ENCODE results near the gene RUNDC3A. TPM values are rescaled to one million over a fixed set of nuclear protein-coding genes. Genes with fewer than 3 reads are reported as not detected.

RUNDC3A gene
- total RNA-seq, 1 experiment from 2014 or later, result 0.29 TPM

DNA sequence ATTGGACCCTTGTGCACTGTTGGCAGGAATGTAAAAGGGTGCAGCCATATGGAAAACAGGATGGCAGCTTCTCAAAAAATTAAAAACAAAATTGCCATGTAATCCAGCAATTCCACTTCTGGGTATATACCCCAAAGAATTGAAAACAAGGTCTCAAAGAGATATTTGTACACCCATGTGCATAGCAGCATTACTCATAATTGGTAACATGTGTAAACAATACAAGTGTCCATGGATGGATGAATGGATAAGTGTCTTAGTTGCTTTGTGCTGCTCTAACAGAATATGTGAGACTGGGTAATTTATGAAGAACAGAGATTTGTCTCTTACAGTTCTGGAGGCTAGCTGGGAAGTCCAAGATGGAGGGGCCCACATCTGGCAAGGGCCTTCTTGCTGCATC, 3.8 kb upstream of the RUNDC3A start:
- no peaks in the 10 kb centered on the region for H3K36me3 ChIP-seq (ENCODE audit: low read depth, low read length)
- H3K4me3 ChIP-seq (ENCODE audit: low read length), result no peak overlapping the region
- intact Hi-C loops (cut with micrococcal nuclease), result no loop called here
- H3K9ac ChIP-seq (ENCODE audit: low read length), result no peak overlapping the region
- H2AFZ ChIP-seq (ENCODE audit: low read length), result no peak overlapping the region
- ATAC-seq (no peak), DNase-seq (no peak)
- H3K27me3 ChIP-seq (ENCODE audit: low read length), result no peaks in the 10 kb centered on the region
- H3K4me2 ChIP-seq (ENCODE audit: low read length), result no peak overlapping the region
- H4K20me1 ChIP-seq (ENCODE audit: low read length), result no peaks in the 10 kb centered on the region
- CTCF ChIA-PET, result no interaction called here
- POLR2A ChIA-PET (ENCODE audit: unreplicated experiment), result no interaction called here
- H3K79me2 ChIP-seq (ENCODE audit: low read length), result no peaks in the 10 kb centered on the region
- no peaks in the 10 kb centered on the region for H3F3A ChIP-seq (ENCODE audit: low read length, unreplicated experiment)
- peaks cover 9% of the 10 kb centered on the region for H3K4me1 ChIP-seq (ENCODE audit: insufficient read depth, low read length)
- H3K27ac ChIP-seq (ENCODE audit: low read length), result no peak overlapping the region
- TF ChIP-seq EZH2 (IDR thresholded peaks at IDR 0.05; ENCODE audit: low read length, unreplicated experiment), result no peak
- TF ChIP-seq, protein P1, sequence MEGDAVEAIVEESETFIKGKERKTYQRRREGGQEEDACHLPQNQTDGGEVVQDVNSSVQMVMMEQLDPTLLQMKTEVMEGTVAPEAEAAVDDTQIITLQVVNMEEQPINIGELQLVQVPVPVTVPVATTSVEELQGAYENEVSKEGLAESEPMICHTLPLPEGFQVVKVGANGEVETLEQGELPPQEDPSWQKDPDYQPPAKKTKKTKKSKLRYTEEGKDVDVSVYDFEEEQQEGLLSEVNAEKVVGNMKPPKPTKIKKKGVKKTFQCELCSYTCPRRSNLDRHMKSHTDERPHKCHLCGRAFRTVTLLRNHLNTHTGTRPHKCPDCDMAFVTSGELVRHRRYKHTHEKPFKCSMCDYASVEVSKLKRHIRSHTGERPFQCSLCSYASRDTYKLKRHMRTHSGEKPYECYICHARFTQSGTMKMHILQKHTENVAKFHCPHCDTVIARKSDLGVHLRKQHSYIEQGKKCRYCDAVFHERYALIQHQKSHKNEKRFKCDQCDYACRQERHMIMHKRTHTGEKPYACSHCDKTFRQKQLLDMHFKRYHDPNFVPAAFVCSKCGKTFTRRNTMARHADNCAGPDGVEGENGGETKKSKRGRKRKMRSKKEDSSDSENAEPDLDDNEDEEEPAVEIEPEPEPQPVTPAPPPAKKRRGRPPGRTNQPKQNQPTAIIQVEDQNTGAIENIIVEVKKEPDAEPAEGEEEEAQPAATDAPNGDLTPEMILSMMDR (conservative IDR thresholded peaks at IDR 0.05; ENCODE audit: low read depth, low read length), result no peak
- no peak for TF ChIP-seq EZH2phosphoT487 (IDR thresholded peaks at IDR 0.05; ENCODE audit: borderline replicate concordance, low read length)
- no peaks in the 10 kb centered on the region for H3K9me3 ChIP-seq (ENCODE audit: low read length)
- no peaks in the 10 kb centered on the region for H3K9me2 ChIP-seq (replicated peaks; ENCODE audit: low read length)
- no TSS peak for BruUV-seq (replicated peaks)

DNA sequence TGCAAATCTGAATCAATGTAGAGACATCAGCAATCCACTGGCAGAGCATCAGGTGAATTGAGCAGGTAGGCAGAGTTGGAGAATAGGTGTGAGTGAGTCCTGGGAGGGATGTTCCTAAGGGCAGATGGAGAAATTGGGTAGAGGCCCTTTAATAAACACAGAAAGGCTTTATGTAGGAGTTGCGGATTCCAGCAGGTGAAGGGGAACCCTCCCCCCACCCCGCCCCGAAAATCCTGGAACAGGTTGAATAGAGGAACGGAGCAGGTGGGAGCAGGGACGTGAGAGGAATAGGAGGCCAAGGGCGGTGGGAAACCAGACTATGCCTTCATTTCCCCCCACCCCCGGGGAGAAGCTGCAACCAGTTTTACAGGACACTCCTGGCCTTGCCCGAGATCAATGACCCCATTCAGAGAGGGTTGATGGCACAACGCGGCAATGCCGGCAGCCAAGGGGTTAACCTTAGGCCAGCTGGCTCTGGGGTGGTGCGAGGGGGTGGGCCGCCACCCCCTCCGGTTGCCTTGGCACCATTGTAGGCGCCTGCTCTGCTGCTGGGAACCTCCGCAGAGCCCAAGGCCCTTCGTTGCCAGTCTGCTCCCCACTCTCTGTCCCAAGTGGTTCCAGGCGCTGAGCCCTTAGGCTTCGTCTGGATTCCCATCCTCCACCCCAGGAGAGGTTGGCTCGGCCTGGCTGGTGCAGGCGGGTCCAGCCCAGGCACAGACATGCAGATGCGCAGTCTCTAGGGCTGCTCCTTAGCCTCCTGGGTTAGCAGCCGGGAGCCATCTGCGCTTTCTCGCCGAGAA, 814 bp upstream of the RUNDC3A start:
- Histone ChIP-seq H3K27ac (ENCODE audit: low read length) (no peak overlapping the region), H3K4me3 (ENCODE audit: low read length) (no peak overlapping the region), H3K4me1 (ENCODE audit: insufficient read depth, low read length) (peaks cover 9% of the 10 kb centered on the region), H2AFZ (ENCODE audit: low read length) (no peak overlapping the region), H4K20me1 (ENCODE audit: low read length) (no peaks in the 10 kb centered on the region), H3K27me3 (ENCODE audit: low read length) (no peaks in the 10 kb centered on the region), H3K36me3 (ENCODE audit: low read depth, low read length) (no peaks in the 10 kb centered on the region), H3K9ac (ENCODE audit: low read length) (no peak overlapping the region), H3K79me2 (ENCODE audit: low read length) (no peaks in the 10 kb centered on the region), H3K9me3 (ENCODE audit: low read length) (no peaks in the 10 kb centered on the region), H3K4me2 (ENCODE audit: low read length) (no peak overlapping the region), H3K9me2 (replicated peaks; ENCODE audit: low read length) (no peaks in the 10 kb centered on the region), H3F3A (ENCODE audit: low read length, unreplicated experiment) (no peaks in the 10 kb centered on the region)
- BruUV-seq (replicated peaks), result no TSS peak
- ATAC-seq (peak; percentile 47), DNase-seq (no peak)
- no peak for TF ChIP-seq EZH2 (IDR thresholded peaks at IDR 0.05; ENCODE audit: low read length, unreplicated experiment)
- TF ChIP-seq EZH2phosphoT487 (IDR thresholded peaks at IDR 0.05; ENCODE audit: borderline replicate concordance, low read length), result no peak
- TF ChIP-seq, protein P1 (conservative IDR thresholded peaks at IDR 0.05; ENCODE audit: low read depth, low read length), result no peak
- POLR2A ChIA-PET (ENCODE audit: unreplicated experiment), result no interaction called here
- intact Hi-C loops (cut with micrococcal nuclease), result loop anchor here (2.0 kb wide), 1 partner anchor 37 kb away; the partner anchor contains the start of gene GRN
- CTCF ChIA-PET, result interaction anchor here (0.6 kb wide), 1 partner anchor 58 kb away, joined by 3 read pairs; no protein-coding TSS in a partner anchor

DNA sequence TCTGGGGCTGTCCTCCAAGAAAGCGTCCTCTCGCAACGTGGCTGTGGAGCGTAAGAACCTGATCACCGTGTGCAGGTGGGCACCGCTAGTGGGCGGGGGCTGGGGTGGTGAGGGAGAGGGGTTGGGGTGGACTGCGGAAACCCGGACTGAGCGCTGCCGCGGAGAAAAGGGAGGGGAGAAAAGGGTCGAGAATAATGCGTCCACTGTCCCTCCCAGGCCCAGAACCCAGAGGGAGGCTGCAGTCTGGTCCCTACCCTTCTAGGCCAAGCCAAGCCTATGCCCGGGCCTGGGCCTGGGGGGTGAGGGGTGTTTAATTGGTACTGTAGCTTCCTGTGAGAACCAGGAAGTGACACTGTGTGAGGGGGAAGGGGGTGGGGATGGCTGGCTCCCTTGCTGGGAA, 464 bp downstream of the RUNDC3A start:
- Histone ChIP-seq H3F3A (ENCODE audit: low read length, unreplicated experiment) (no peaks in the 10 kb centered on the region), H4K20me1 (ENCODE audit: low read length) (no peaks in the 10 kb centered on the region), H2AFZ (ENCODE audit: low read length) (no peak overlapping the region), H3K4me3 (ENCODE audit: low read length) (no peak overlapping the region), H3K27ac (ENCODE audit: low read length) (no peak overlapping the region), H3K79me2 (ENCODE audit: low read length) (no peaks in the 10 kb centered on the region), H3K36me3 (ENCODE audit: low read depth, low read length) (no peaks in the 10 kb centered on the region), H3K9me3 (ENCODE audit: low read length) (no peaks in the 10 kb centered on the region), H3K9me2 (replicated peaks; ENCODE audit: low read length) (no peaks in the 10 kb centered on the region), H3K27me3 (ENCODE audit: low read length) (no peaks in the 10 kb centered on the region), H3K4me1 (ENCODE audit: insufficient read depth, low read length) (peaks cover 9% of the 10 kb centered on the region), H3K9ac (ENCODE audit: low read length) (no peak overlapping the region), H3K4me2 (ENCODE audit: low read length) (peak overlapping the region; percentile 74; the same call in 1 of the 2 replicates)
- no TSS peak for BruUV-seq (replicated peaks)
- intact Hi-C loops (cut with micrococcal nuclease), result loop anchor here (2.0 kb wide), 1 partner anchor 36 kb away; the partner anchor contains the start of gene GRN
- CTCF ChIA-PET, result no interaction called here
- POLR2A ChIA-PET (ENCODE audit: unreplicated experiment), result no interaction called here
- no peak for DNase-seq
- TF ChIP-seq, protein P1 (conservative IDR thresholded peaks at IDR 0.05; ENCODE audit: low read depth, low read length), result no peak
- TF ChIP-seq EZH2phosphoT487 (IDR thresholded peaks at IDR 0.05; ENCODE audit: borderline replicate concordance, low read length) (no peak), EZH2 (IDR thresholded peaks at IDR 0.05; ENCODE audit: low read length, unreplicated experiment) (no peak)
- ATAC-seq, result peak; percentile 19; the same call in 1 of the 2 replicates

All from PC-3 (cell line).